ENCODE data around the gene SDS.

SDS gene

DNA sequence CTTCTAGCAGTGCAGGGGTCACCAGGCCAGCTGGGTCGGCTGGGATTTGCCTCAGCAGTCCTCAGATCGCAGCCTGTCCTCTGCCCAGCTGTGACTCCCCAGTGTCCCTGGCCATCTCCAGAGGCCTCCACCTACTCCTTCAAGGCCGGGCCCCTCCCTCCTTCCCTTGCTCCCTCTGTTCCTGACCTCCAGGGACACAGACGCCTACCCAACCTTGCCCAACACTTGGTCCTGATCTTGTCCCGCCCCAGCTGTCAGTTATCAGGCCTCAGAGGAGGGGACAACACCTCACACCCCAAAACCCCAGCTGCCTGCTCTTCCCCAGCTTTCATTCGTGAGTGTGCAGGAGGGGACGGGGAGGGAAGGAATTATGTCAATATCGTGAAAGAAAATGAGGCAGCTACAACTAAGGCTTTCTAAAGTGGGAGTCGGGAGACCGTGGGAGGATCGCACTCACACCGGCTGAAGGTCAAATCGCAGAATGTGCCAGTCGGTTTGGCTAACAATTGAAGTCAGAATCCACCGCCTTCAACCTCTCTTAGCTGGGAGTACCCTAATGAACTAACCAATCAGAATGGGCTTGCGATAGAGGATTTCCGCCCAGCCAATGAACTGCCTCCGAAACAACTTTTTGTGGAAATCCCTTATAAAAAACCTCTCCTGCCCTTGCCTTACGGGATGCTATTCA, 54.7 kb downstream of the SDS start:
- in situ Hi-C loops (cut with MboI; ENCODE audit: low sequenced_read_pairs) = no loop called here
- Histone ChIP-seq H3K36me3 (replicated peaks) (no peaks in the 10 kb centered on the region), H3K27me3 (ENCODE audit: low read depth) (no peaks in the 10 kb centered on the region), H3K9me3 (no peaks in the 10 kb centered on the region), H3K4me3 (no peak overlapping the region), H3K4me1 (peaks cover 14% of the 10 kb centered on the region)
- DNase-seq (ENCODE audit: low spot score in 2 of 2) = peak; percentile 69 to 83

DNA sequence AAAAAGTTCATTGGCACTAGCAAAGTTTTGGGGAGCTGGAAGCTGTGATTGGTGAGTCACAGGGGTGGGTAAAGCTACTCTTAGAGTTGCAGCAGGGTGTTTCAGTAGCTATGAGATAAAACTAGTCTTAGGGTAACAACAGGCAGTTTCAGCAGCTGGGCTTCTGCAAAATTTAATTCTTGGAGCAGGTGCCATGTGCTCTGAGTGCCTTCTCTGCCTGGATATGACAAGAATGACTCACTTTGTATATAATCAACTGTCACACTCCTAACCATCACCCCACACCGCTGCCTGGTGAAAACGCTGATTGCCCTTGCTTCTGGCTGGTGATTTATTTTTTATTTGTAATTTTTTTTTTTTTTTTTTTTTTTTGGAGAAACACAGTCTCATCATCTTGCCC, 55.8 kb downstream of the SDS start:
- no peak for DNase-seq (ENCODE audit: low spot score in 2 of 2)
- Histone ChIP-seq H3K36me3 (replicated peaks) (no peaks in the 10 kb centered on the region), H3K4me3 (no peak overlapping the region), H3K4me1 (peaks cover 14% of the 10 kb centered on the region), H3K27me3 (ENCODE audit: low read depth) (no peaks in the 10 kb centered on the region), H3K9me3 (no peaks in the 10 kb centered on the region)
- in situ Hi-C loops (cut with MboI; ENCODE audit: low sequenced_read_pairs) = no loop called here

DNA sequence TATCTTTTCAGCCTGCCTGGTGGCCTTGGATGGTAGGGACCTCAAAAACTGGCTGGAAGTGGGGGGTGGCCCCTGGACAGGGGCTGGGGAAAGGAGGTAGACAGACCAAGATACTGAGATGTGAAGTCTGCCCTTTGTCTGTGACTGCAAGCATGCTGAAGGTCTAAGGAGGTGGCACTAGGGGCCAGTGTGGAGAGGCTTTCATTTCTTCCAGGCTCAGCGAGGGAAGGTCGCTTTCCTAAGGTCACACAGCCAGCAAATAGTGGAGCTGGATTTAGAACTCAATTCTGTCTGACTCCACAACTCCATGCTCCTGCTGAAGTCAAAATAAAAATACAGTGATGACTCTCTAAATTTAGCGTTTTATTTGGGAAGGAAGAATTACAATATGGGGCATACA, 56.6 kb downstream of the SDS start:
- in situ Hi-C loops (cut with MboI; ENCODE audit: low sequenced_read_pairs) = no loop called here
- no peak overlapping the region for H3K4me3 ChIP-seq
- H3K36me3 ChIP-seq (replicated peaks) = no peaks in the 10 kb centered on the region
- peaks cover 14% of the 10 kb centered on the region for H3K4me1 ChIP-seq
- no peaks in the 10 kb centered on the region for H3K27me3 ChIP-seq (ENCODE audit: low read depth)
- no peak for DNase-seq (ENCODE audit: low spot score in 2 of 2)
- no peaks in the 10 kb centered on the region for H3K9me3 ChIP-seq

DNA sequence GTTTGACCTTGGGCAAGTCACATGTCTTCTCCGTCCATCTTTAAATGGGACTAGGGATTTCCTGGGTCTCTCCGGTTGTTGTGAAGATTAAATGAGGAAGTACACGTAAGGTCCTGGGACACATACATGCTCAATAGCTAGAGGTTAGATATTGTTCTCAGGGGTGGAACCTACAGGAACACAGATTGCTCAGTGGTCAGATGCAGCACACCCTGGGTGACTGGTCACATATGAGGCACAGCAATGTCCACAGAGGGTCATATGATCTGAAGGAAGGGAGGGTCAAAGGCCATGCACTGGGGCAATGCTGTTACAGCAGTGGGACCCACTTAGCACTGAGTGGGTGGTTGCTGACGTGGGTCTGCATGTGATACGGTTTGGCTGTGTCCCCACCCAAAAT, 57.3 kb downstream of the SDS start:
- H3K9me3 ChIP-seq = no peaks in the 10 kb centered on the region
- H3K36me3 ChIP-seq (replicated peaks) = no peaks in the 10 kb centered on the region
- no peak overlapping the region for H3K4me3 ChIP-seq
- in situ Hi-C loops (cut with MboI; ENCODE audit: low sequenced_read_pairs) = no loop called here
- no peak for DNase-seq (ENCODE audit: low spot score in 2 of 2)
- peaks cover 14% of the 10 kb centered on the region for H3K4me1 ChIP-seq
- H3K27me3 ChIP-seq (ENCODE audit: low read depth) = no peaks in the 10 kb centered on the region

DNA sequence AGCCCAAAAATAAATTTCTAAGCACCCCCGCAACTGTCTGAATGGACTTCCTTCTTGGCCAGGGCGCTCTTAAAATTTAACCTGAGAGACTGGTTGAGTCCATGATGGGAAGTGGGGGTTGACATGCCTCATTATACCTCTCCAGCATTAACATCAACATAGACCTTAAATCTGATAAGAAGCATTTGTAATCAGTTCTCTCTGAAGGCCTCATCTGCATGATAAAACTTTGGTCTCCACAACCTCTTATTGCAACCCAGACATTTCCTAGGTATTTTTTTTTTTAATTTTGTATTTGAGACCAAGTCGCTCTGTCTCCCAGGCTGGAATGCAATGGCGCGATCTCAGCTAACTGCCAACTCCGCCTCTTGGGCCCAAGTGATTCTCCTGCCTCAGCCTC, 58.4 kb downstream of the SDS start:
- Histone ChIP-seq H3K9me3 (no peaks in the 10 kb centered on the region), H3K4me1 (peaks cover 14% of the 10 kb centered on the region), H3K27me3 (ENCODE audit: low read depth) (no peaks in the 10 kb centered on the region), H3K4me3 (no peak overlapping the region), H3K36me3 (replicated peaks) (no peaks in the 10 kb centered on the region)
- in situ Hi-C loops (cut with MboI; ENCODE audit: low sequenced_read_pairs) = no loop called here
- peak; percentile 35 to 61 for DNase-seq (ENCODE audit: low spot score in 2 of 2)

All from HAP-1 (cell line).